ENCODE results near the gene FNDC5. TPM values are rescaled to one million over a fixed set of nuclear protein-coding genes. Genes with fewer than 3 reads are reported as not detected.

The FNDC5 gene
- total RNA-seq, 1 donor from 2014 or later = 2.0 TPM

GRCh38 chr1:32873484-32873883, 2.8 kb upstream of the FNDC5 start:
- no peak for DNase-seq (ENCODE audit: extremely low spot score, unreplicated experiment)
- H3K36me3 Mint-ChIP-seq (ENCODE audit: unreplicated experiment) = no peaks in the 10 kb centered on the region
- peaks cover 19% of the 10 kb centered on the region for H3K27me3 Mint-ChIP-seq (ENCODE audit: unreplicated experiment)
- H3K27ac Mint-ChIP-seq (ENCODE audit: unreplicated experiment) = no peak overlapping the region
- no peak overlapping the region for H3K4me3 Mint-ChIP-seq (ENCODE audit: unreplicated experiment)
- H3K4me1 Mint-ChIP-seq (ENCODE audit: unreplicated experiment) = peaks cover 34% of the 10 kb centered on the region
- H3K9me3 Mint-ChIP-seq (ENCODE audit: unreplicated experiment) = no peaks in the 10 kb centered on the region
- no peak for TF ChIP-seq CTCF (IDR thresholded peaks at IDR 0.05)

GRCh38 chr1:32872192-32872460, 1.4 kb upstream of the FNDC5 start:
- Mint-ChIP-seq H3K9me3 (ENCODE audit: unreplicated experiment) (no peaks in the 10 kb centered on the region), H3K4me3 (ENCODE audit: unreplicated experiment) (peak overlapping the region; percentile 6), H3K27ac (ENCODE audit: unreplicated experiment) (no peak overlapping the region), H3K4me1 (ENCODE audit: unreplicated experiment) (peaks cover 34% of the 10 kb centered on the region), H3K27me3 (ENCODE audit: unreplicated experiment) (peaks cover 9% of the 10 kb centered on the region), H3K36me3 (ENCODE audit: unreplicated experiment) (peaks cover 1% of the 10 kb centered on the region)
- no peak for DNase-seq (ENCODE audit: extremely low spot score, unreplicated experiment)
- TF ChIP-seq CTCF (IDR thresholded peaks at IDR 0.05) = no peak

GRCh38 chr1:32871364-32872191, 866 bp upstream of the FNDC5 start:
- peaks cover 9% of the 10 kb centered on the region for H3K27me3 Mint-ChIP-seq (ENCODE audit: unreplicated experiment)
- peak overlapping the region; percentile 52 for H3K27ac Mint-ChIP-seq (ENCODE audit: unreplicated experiment)
- H3K9me3 Mint-ChIP-seq (ENCODE audit: unreplicated experiment) = no peaks in the 10 kb centered on the region
- peak overlapping the region; percentile 72 for H3K4me3 Mint-ChIP-seq (ENCODE audit: unreplicated experiment)
- H3K36me3 Mint-ChIP-seq (ENCODE audit: unreplicated experiment) = peaks cover 3% of the 10 kb centered on the region
- TF ChIP-seq CTCF (IDR thresholded peaks at IDR 0.05) = no peak
- DNase-seq (ENCODE audit: extremely low spot score, unreplicated experiment) = no peak
- H3K4me1 Mint-ChIP-seq (ENCODE audit: unreplicated experiment) = peaks cover 34% of the 10 kb centered on the region

GRCh38 chr1:32869923-32870614, 643 bp downstream of the FNDC5 start:
- no peak for DNase-seq (ENCODE audit: extremely low spot score, unreplicated experiment)
- Mint-ChIP-seq H3K27me3 (ENCODE audit: unreplicated experiment) (no peaks in the 10 kb centered on the region), H3K27ac (ENCODE audit: unreplicated experiment) (no peak overlapping the region), H3K9me3 (ENCODE audit: unreplicated experiment) (no peaks in the 10 kb centered on the region), H3K4me3 (ENCODE audit: unreplicated experiment) (peak overlapping the region; percentile 67), H3K36me3 (ENCODE audit: unreplicated experiment) (peaks cover 3% of the 10 kb centered on the region), H3K4me1 (ENCODE audit: unreplicated experiment) (peaks cover 27% of the 10 kb centered on the region)
- TF ChIP-seq CTCF (IDR thresholded peaks at IDR 0.05) = no peak

- Mint-ChIP-seq H3K4me1 (ENCODE audit: unreplicated experiment) (peaks cover 23% of the 10 kb centered on the region), H3K9me3 (ENCODE audit: unreplicated experiment) (no peaks in the 10 kb centered on the region), H3K27me3 (ENCODE audit: unreplicated experiment) (no peaks in the 10 kb centered on the region), H3K4me3 (ENCODE audit: unreplicated experiment) (no peak overlapping the region), H3K27ac (ENCODE audit: unreplicated experiment) (no peak overlapping the region), H3K36me3 (ENCODE audit: unreplicated experiment) (peaks cover 8% of the 10 kb centered on the region)
- TF ChIP-seq CTCF (IDR thresholded peaks at IDR 0.05) = no peak
- no peak for DNase-seq (ENCODE audit: extremely low spot score, unreplicated experiment)
These were observed 1.8 kb downstream of the FNDC5 start for GRCh38 chr1:32868806-32869455.

Data from osteocyte (in vitro differentiated cells).